ENCODE data around the gene LCNL1. TPM values are rescaled to one million over a fixed set of nuclear protein-coding genes. Genes with fewer than 3 reads are reported as not detected.

The LCNL1 gene
- not detected in 2 replicates for total RNA-seq (2014; rRNA removed; shearing (Covaris generic))

GRCh38 chr9:136982232-136983051, at the start of gene LCNL1:
LCNL1 (plus strand) TSS chr9:136982993; CDS start chr9:136983587, 594 bp downstream.
- no peak for DNase-seq (ENCODE audit: low spot score)

DNA sequence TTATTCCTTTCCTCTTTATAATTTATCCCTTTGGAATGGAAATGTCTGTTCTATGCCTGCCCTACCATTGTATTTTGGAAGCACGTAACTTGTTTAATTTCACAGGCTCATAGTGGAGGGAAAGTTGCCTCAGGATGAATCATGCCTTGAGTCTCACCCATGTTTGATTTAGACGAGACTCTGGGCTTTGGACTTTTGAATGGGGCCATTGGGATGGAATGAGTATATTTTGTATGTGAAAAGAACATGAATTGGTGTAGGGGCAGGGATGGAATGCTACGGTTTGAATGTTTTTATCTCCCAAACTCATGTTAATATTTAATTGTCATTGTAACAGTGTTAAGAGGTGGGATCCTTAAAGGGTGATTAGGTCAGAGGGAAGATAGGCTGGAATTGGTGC, 48.5 kb upstream of the LCNL1 start:
- no peak for DNase-seq (ENCODE audit: low spot score)

DNA sequence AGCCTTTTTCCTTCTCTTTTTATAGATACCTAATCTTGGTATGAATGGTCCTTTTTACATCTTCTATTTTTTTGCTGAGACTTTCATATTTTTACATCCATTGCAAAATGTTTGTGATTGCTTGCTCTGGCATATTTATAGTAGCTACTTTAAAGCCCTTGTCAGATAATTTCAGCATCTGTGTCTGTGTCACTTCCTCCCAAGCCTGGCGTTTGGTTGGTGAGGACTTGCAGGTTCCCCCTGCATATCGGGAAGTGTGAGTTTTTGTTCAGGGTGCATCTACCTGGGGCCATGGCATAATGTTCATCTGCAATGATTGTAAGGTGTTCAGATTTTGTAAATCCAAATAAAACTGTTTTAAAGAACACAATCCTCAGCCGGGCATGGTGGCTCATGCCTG, 47.1 kb upstream of the LCNL1 start:
- DNase-seq (ENCODE audit: low spot score) = no peak

DNA sequence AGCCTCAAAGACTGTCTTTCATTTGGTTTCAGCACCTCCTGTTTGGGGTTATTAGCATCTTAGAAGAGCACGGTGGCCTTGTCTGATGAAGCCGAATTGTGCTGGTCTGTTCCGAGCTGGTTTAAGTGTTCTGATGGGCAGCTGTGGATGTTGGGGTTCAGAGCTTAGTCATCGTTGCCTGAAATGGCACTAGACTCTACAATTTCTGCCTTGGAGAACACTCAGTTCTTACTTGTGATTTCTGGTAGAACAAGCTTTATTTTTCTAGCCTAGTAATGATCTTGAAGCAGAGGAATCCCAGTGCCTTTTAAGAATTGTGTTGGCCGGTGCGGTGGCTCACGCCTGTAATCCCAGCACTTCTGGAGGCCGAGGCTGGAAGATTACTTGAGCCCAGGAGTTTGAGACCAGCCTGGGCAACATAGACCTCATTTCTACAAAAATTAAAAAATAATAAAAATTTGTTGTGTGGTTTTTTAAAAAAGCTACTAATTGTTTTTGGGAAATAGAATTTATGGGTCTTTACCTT, 46.1 kb upstream of the LCNL1 start:
- DNase-seq (ENCODE audit: low spot score) = no peak

DNA sequence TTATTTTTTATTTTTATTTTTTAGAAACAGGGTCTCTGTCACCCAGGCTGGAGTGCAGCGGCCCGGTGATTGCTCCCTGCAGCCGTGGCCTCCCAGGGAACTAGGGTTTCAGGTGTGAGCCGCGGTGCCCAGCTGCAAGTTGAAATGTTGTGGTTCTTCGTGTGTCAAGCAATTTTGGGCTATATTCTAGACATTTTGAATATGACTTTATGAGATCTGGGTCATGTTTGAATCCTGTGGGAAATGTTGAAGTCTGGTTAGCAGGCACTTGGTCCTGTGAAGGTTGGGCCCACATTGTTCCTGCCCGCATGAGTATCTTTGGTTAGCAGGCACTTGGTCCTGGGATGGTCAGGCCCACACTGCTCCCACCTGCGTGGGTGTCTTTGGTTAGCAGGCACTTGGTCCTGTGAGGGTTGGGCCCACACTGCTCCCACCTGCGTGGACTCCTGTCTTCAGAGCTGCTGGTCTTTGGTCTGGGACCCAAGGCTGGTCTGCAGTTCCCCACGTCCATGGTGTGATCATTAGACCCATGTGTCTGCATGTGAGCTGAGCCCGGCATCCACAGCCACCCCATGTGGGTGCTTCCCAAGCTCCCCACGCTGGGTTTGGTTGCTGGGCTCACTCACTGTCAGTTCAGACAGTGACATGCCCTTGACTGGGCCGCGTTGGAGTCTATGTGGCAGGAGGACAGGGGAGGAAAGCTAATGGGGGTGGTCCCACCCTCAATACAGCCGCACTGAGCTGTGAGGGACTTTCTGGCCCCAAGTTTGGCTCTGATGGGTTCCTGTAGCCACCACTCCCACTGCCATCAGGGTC, 45.4 kb upstream of the LCNL1 start:
- DNase-seq (ENCODE audit: low spot score) = no peak

GRCh38 chr9:136939431-136939995, 43.3 kb upstream of the LCNL1 start:
- no peak for DNase-seq (ENCODE audit: low spot score)

DNA sequence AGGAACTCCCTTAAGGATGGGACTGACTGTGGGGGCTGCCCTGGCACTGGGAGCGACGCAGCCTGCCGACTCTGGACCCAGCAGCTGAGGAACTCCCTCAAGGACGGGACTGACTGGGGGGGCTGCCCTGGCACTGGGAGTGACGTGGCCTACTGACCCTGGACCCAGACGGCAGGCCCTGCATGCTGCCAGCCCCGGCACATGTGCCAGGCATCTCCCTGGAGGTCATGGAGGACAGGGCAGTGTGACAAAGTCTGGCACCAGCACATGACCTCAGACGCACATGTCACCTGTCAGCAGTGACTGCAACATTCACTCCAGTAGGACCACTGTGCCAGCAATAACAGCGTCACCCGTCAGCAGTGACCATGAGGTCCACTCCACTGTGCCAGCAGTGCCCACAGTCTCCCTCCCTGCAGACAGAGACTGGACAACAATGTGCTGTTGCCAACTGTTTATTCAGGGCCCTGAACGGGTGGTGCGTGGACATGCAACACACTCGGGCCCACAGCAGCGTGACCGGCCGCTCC, 42.7 kb upstream of the LCNL1 start:
- DNase-seq (ENCODE audit: low spot score) = no peak

DNA sequence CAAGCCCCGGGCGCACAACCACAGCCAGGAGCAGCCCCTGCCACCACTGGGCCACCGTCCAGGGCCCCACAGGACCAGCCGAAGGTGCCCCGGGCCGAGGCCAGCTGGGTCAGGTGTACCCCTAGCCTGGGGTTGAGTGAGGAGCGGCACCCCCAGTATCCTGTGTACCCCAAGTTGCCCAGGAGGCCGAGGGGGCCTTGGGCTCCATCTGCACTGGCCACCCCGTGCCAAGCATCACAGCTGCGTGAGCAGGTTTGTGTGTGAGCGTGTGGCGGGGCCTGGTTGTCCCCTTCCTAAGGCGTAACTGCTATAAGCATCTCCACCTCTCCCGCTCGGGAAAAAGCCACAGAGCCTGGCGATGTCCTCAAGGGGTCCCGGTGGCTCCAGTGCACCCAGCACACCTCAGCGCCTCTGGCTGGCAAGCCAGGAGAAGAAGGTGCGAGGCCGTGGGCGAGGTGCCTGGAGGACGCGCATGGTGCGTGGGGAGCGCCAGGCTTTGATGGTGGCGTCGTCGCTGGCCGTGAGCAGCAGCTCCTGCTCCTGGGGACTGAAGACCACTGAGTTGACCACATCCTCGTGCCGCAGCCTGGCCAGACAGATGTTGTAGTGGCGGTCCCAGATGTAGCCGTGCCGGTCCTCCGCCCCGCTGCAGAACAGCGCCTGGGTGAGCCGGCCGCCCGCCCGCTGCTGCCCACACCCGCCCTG, 42.1 kb upstream of the LCNL1 start:
- no peak for DNase-seq (ENCODE audit: low spot score)

DNA sequence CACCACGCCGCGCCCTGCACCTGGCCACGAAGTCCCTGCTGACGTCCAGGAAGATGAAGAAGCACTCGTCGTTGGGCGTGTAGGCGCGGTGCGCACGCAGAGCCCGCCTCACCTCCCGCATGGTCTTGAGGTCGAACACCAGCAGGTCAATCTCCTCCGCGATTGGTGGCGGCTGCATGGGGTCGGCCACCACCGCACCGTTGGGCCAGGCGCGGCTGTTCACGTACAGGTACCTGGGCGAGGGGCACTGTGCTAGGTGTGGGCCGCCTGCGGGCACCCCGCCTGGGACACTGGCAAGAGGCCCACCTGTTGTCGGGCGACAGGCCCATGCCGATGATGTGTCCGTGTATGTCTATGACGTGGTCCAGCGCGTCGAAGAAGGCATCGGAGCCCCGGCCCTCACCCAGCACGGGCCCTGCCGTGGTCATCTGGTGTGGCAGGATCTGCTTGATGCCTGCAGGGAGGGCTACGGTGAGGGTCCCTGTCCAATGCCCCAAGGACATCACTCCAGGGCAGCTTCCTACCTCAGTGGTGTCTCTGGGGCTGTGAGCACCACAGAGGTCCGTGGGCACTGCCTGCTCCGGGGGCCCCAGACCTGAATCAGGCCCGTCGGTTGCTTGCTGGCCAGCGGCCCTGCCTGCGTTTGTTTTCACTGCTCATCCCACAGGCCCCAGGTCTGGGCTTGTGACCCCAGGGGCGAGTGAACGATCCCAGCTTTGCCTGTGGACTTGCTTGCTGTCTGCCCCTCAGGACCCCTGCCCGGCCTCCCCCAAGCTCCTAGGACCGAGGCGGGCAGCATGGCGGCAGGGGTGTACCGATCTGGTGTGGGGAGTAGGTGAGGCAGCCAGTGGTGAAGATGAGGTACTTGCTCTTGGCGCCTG, 41.3 kb upstream of the LCNL1 start:
- DNase-seq (ENCODE audit: low spot score) = no peak

GRCh38 chr9:136942112-136942880, 40.5 kb upstream of the LCNL1 start:
- no peak for DNase-seq (ENCODE audit: low spot score)

DNA sequence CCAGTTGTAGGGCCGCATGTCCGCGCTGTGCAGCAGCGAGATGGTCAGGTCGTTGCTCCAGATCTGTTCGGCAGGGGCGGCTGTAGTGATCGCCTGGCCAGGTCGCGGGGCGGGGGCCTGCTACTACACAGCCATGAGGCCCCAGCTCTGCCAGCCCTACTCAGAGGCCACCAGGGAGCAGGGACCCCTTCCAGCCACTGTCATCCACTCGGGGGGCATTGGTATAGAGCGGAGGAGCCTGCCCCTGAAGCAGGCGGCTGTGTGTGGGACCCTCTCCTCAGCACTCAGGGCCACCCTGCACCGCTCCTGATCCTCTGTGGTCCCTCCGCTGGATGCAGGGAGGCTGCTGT, 39.9 kb upstream of the LCNL1 start:
- no peak for DNase-seq (ENCODE audit: low spot score)

DNA sequence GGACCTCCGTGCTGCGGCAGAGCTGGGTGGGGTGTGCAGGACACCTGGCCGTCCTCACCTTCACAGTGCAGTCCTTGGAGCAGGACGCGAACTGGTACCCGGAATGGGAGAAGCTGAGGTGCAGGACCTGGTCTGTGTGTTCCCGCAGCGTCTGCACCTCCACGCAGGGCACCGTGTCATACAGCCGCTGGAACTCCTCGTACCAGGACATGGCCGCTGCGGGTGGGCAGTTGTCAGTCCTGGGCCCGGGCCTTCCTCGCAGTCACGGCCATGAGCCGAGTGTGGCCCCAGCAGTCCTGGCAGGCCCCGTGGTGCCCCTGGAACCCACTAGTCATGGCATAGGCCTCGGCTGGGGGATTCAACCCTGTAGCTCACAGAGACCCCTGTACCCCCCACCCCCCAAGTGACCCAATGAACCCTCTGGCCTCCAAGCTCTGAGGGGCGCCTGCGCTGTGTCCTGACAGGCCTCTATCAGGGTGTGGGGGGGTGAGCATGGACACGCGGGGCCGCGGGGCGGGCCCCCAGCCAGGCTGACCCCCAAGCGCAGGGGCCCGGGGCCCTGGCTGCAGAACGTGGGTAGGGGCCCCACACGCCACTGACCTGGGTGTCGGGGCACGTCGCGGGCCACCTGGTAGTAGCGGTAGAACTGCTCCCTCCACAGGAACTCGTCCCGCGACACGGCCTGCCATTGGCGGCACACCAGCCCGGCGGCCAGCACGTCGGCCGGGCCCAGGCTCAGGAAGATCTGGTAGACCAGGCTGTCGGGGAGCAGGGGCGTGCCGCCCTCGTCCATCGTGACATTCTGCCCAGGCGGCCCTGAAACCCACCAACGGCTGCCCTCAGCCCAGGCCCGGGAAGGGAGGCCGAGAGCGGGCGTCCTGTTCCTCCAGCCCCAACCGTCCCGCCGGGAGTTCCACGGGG, 39.2 kb upstream of the LCNL1 start:
- peak; percentile 51 for DNase-seq (ENCODE audit: low spot score)

GRCh38 chr9:136944212-136944518, 38.6 kb upstream of the LCNL1 start:
- peak; percentile 45 for DNase-seq (ENCODE audit: low spot score)

DNA sequence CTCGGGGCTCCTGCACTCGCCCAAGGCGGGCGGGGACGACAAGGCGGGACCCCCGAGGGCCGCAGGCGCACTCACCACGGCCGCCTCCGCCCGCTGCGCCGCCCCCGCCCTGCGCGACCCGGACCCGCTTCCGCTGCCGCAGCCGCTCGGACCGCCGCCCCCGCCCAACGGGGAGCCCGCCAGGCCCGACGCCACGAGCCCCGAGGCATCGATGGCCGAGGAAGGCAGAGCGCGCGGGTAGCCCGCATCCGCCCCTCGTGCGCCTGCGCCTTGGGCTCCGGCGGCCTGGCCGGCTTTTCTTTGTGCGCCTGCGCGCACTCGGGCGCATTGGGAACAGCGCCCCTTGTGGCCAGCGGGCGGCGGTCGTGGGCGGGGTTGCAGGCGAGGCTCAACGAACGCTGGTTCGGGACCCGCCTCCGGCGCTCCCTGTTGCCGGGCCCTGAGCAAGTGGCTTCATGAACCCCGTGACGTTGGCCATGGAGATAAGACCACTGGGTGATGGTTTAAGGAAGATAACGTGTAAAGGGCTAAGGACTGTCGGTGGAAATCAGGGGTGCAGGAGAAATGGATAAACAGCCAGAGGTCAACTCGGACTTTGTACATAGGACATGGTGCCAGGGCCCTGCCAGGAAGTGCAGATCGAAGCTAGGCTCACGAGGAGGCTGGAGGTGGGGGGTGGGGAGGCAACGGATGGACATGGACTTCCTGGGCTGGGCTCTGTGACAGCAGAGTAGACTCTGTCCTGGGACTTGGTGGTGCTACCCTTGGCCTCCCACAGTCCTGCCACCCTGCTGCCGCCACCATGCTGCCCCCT, 38.1 kb upstream of the LCNL1 start, which contains the start of the genes C8G and FBXW5:
Gene C8G, plus strand, starts transcription at position 725 of the 814 bp plus-strand sequence. Its CDS starts 78 bp downstream, at position 803.
Gene FBXW5, minus strand, starts transcription at position 220 of the 814 bp plus-strand sequence. CDS start 655 bp downstream, outside the sequence.
- DNase-seq (ENCODE audit: low spot score) = peak; percentile 95

DNA sequence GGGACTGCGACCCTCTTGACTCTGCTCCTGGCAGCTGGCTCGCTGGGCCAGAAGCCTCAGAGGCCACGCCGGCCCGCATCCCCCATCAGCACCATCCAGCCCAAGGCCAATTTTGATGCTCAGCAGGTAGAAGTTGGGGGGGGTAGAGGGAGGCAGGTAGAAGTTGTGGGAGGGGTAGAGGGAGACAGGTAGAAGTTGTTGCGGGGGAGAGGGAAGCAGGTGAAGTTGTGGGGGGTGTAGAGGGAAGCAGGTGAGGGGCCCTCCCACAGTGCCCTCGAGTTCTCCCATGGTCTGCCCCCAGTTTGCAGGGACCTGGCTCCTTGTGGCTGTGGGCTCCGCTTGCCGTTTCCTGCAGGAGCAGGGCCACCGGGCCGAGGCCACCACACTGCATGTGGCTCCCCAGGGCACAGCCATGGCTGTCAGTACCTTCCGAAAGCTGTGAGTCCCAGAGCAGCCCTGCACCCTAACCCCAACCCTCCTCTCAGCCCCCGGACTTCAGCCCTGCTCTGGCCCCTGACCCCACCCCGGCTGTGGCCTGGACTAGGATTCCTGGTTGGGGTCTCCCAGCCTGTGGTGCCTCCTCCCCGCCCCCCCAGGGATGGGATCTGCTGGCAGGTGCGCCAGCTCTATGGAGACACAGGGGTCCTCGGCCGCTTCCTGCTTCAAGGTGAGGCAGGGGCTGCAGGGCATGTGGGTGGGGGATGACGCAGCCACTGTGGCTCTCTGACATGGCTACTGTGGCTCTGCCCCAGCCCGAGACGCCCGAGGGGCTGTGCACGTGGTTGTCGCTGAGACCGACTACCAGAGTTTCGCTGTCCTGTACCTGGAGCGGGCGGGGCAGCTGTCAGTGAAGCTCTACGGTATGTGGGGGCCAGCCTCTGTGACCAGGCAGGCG, 37.2 kb upstream of the LCNL1 start:
- no peak for DNase-seq (ENCODE audit: low spot score)
